ENCODE measurements around the gene SBNO2.

The SBNO2 gene

GRCh38 chr19:1113986-1114483 lies 60.0 kb downstream of the SBNO2 start:
- no peak for TF ChIP-seq CTCF (IDR thresholded peaks at IDR 0.05; ENCODE audit: low read depth, low read length)
- DNase-seq (ENCODE audit: extremely low read depth, low read depth) = no peak

GRCh38 chr19:1113030-1113985 lies 60.8 kb downstream of the SBNO2 start:
- peak; percentile 82 for TF ChIP-seq CTCF (IDR thresholded peaks at IDR 0.05; ENCODE audit: low read depth, low read length)

DNA sequence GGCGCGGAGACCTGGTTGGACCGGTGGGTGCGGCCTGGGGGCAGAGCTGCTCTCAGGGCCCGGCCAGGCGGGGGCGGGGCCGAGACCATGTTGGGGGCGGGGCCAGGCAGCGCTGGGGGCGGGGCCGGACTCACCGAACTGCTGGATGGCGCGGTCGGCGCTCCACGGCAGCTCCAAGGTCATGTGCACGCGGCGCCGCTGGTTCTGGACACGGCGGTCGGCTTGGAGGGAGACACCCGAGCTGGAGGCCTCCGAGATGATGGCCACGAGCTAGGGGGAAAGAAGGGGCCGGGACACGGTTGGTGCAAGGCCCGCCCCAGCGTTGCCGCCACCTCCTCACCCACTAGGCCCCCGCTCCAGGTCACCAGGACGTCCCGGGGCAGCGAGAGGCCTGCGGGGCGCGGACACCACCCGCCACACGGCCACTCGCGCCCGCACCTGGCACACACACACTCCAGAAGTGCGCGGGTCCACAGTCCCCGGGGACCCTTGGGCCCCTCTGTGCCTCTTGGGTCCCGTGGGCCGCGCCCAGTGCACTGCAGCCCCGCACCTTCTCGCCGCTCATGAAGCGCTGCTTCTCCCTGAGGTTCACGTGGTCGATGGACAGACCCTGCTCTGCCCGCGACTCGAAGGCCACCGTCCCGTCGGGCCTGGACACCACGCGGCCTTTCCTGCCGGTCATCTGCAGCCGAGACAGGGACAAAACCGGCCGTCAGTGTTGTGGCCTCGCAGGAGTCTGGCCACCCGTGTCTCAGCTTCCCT lies 61.6 kb downstream of the SBNO2 start:
- DNase-seq (ENCODE audit: extremely low read depth, low read depth) = no peak
- TF ChIP-seq CTCF (IDR thresholded peaks at IDR 0.05; ENCODE audit: low read depth, low read length) = no peak

More at GRCh38 chr19:1113030-1113985, 60.8 kb downstream of the SBNO2 start:
- peak; percentile 84 for DNase-seq (ENCODE audit: extremely low read depth, low read depth)

GRCh38 chr19:1111641-1112267 lies 62.3 kb downstream of the SBNO2 start:
- TF ChIP-seq CTCF (IDR thresholded peaks at IDR 0.05; ENCODE audit: low read depth, low read length) = no peak
- DNase-seq (ENCODE audit: extremely low read depth, low read depth) = no peak

DNA sequence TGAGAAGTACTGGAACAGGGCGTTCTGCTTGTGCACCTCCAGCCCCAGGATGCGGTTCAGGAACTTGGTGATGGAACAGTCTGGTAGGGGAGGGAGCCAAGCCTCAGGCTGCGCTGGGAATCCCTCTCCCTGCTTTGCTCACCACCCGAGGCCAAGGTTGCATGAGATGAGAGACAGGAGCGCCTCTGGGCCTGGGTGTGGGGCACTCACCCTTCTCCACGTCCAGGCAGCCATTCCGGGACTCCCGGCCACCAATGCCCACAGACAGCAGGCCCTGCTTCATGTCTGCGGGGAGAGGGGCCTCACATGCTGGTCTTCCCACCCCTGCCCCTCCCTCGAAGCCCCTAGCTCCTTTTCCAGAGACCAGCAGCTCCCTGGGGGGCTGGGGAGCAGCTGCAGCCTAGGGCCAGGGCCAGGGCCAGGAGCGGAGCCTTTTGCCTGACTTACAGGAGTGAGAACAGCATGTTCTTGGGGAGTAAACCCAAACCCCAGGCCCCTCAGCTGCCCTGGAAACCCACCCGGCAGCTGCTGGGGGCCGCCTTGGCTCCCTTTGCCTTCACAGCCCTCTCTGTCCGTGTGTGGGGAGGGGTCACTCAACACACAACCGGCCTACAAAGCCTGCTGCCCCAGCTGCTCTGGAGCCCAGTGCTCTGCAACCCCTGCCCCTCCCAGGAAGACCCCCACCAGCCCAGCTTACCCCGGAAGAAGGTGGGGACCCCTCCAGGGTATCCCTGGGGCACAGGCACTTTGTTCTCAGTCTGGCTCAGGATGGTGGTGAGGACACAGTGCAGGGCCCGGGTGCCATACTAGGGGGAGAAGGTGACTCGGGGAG lies 63.0 kb downstream of the SBNO2 start:
- TF ChIP-seq CTCF (IDR thresholded peaks at IDR 0.05; ENCODE audit: low read depth, low read length) = no peak
- no peak for DNase-seq (ENCODE audit: extremely low read depth, low read depth)

- no peak for TF ChIP-seq CTCF (IDR thresholded peaks at IDR 0.05; ENCODE audit: low read depth, low read length)
- no peak for DNase-seq (ENCODE audit: extremely low read depth, low read depth)
These were observed 64.1 kb downstream of the SBNO2 start for GRCh38 chr19:1109697-1110671.

Measured in AG09319 (cell line).